B cell (primary cell): ENCODE results near the gene CRB3.

ENCODE experiments used
- EZH2 ChIP-seq: IDR thresholded peaks from 2 replicates; pipeline ENCODE4 v1.6.1; 2012; ENCODE audit warnings: borderline replicate concordance, low read depth, mild to moderate bottlenecking, moderate library complexity, low read length; ENCODE audit not compliant: insufficient read depth, poor library complexity, severe bottlenecking
- TF ChIP-seq, protein P1 (sequence below): fragments of 200-600 bp; IDR thresholded peaks from one replicate; pipeline ENCODE4 v1.8.0; 2022; ENCODE audit warnings: antibody characterized with exemption, mild to moderate bottlenecking

GRCh38 chr19:6425732-6426620 lies 38.1 kb upstream of the CRB3 start:
- TF ChIP-seq, protein P1, sequence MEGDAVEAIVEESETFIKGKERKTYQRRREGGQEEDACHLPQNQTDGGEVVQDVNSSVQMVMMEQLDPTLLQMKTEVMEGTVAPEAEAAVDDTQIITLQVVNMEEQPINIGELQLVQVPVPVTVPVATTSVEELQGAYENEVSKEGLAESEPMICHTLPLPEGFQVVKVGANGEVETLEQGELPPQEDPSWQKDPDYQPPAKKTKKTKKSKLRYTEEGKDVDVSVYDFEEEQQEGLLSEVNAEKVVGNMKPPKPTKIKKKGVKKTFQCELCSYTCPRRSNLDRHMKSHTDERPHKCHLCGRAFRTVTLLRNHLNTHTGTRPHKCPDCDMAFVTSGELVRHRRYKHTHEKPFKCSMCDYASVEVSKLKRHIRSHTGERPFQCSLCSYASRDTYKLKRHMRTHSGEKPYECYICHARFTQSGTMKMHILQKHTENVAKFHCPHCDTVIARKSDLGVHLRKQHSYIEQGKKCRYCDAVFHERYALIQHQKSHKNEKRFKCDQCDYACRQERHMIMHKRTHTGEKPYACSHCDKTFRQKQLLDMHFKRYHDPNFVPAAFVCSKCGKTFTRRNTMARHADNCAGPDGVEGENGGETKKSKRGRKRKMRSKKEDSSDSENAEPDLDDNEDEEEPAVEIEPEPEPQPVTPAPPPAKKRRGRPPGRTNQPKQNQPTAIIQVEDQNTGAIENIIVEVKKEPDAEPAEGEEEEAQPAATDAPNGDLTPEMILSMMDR, result no peak
- no peak for TF ChIP-seq EZH2
